ENCODE results near the gene FAM184B. TPM values are rescaled to one million over a fixed set of nuclear protein-coding genes. Genes with fewer than 3 reads are reported as not detected.

The FAM184B gene
- total RNA-seq, 1 donor from 2014 or later, result 0.02 TPM

DNA sequence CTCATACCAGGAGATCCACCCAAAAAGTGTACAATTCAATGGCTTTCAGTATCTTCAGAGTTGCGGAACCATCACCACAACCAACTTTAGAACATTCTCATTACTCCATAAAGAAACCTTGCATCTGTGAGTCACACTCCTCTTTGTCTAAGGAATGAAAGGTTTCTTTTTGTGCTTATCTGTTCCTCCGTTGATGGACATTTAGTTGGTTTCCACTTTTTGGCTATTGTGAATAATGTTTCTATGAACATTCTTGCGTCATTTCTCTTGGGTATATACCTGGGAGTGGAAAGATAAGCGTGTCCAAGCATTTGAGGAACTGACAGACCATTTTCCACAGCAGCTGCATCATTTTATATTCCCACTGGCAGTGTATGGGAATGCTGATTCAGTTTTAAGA, 10.6 kb downstream of the FAM184B start:
- H3K9me3 Mint-ChIP-seq, result no peaks in the 10 kb centered on the region
- peaks cover 8% of the 10 kb centered on the region for H3K27me3 Mint-ChIP-seq
- no peak overlapping the region for H3K27ac Mint-ChIP-seq
- intact Hi-C loops (cut with micrococcal nuclease), result no loop called here
- DNase-seq, result no peak
- no peak for ATAC-seq (ENCODE audit: low read depth)
- no peaks in the 10 kb centered on the region for H3K36me3 Mint-ChIP-seq (ENCODE audit: low read depth)
- H3K4me1 Mint-ChIP-seq, result no peaks in the 10 kb centered on the region
- CTCF ChIA-PET, result no interaction called here
- TF ChIP-seq CTCF (IDR thresholded peaks at IDR 0.05), result no peak
- POLR2A ChIA-PET, result no interaction called here
- H3K4me3 Mint-ChIP-seq, result no peak overlapping the region

DNA sequence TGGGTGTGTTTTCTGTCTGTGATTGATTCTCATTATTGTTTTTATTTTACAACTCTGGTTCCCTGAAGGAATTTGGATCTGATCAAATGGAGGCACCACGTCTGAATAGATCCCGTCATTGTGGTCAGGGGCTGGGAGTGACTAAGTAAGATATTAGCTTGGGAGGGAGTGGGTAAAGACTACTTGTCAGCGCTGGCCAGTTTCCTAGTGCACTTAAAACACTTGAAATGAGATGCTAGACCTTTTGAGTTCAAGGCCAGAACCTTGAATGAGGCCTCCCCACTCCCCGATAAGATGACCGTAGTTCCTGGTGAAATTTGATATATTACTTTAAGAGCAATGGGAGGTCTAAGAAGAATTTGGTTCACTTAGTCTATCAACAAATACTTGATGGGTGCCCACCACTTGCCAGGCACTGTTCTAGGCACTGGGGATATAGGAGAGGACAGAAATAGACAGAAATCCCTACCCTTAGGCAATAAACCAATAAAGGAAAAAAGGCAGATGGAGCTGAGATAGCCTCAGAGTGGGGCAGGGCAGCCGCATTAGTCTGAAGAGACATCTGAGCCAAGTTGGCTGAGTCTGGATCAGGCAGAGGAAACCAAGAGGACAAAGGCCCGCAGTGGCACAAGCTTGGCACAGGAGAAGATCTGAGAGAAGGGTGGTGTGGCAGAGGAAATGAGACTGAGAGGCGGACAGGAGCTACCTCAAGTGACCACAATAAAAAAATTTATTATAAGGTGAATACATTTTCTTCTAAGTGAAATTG, 11.8 kb downstream of the FAM184B start:
- DNase-seq (no peak), ATAC-seq (ENCODE audit: low read depth) (no peak)
- Mint-ChIP-seq H3K27ac (no peak overlapping the region), H3K9me3 (no peaks in the 10 kb centered on the region), H3K4me1 (no peaks in the 10 kb centered on the region), H3K36me3 (ENCODE audit: low read depth) (no peaks in the 10 kb centered on the region), H3K4me3 (no peak overlapping the region), H3K27me3 (peaks cover 8% of the 10 kb centered on the region)
- POLR2A ChIA-PET, result no interaction called here
- CTCF ChIA-PET, result interaction anchor here (0.6 kb wide), 1 partner anchor 18 kb away, joined by 3 read pairs; no protein-coding TSS in a partner anchor
- TF ChIP-seq CTCF (IDR thresholded peaks at IDR 0.05), result no peak
- intact Hi-C loops (cut with micrococcal nuclease), result no loop called here

- no peak for TF ChIP-seq CTCF (IDR thresholded peaks at IDR 0.05)
- peaks cover 7% of the 10 kb centered on the region for H3K27me3 Mint-ChIP-seq
- no peak overlapping the region for H3K4me3 Mint-ChIP-seq
- intact Hi-C loops (cut with micrococcal nuclease), result no loop called here
- no peak overlapping the region for H3K27ac Mint-ChIP-seq
- POLR2A ChIA-PET, result no interaction called here
- no peaks in the 10 kb centered on the region for H3K4me1 Mint-ChIP-seq
- DNase-seq (no peak), ATAC-seq (ENCODE audit: low read depth) (no peak)
- CTCF ChIA-PET, result no interaction called here
- no peaks in the 10 kb centered on the region for H3K9me3 Mint-ChIP-seq
- no peaks in the 10 kb centered on the region for H3K36me3 Mint-ChIP-seq (ENCODE audit: low read depth)
Observed at GRCh38 chr4:17766826-17767458, 14.5 kb downstream of the FAM184B start.

DNA sequence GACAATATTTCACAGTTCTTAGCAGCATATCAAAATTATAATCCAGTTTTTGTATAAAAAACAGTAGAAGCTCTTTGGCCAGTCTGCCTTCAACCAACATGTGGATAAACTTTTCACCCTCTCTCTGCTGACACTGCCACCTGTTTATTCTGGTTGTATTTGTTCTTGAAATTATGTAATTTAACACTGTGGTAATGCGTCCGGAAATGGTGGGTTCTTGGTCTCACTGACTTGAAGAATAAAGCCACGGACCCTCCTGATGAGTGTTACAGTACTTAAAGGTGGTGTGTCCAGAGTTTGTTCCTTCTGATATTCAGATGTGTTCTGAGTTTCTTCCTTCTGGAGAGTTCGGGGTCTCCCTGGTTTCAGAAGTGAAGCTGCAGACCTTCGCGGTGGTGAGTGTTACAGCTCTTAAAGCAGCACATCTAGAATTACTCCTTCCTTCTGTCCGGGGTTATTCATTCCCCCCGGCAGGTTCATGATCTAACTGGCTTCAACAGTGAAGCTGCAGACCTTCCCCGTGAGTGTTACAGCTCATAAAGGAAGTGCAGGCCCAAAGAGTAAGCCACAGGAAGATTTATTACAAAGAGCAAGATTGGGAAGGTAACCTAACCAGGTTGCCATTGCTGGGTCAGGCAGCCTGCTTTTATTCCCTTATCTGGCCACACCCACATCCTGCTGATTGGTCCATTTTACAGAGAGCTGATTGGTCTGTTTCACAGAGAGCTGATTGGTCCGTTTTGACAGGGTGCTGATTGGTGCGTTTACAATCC, 15.7 kb downstream of the FAM184B start:
- Mint-ChIP-seq H3K36me3 (ENCODE audit: low read depth) (no peaks in the 10 kb centered on the region), H3K4me3 (no peak overlapping the region), H3K27ac (no peak overlapping the region), H3K9me3 (no peaks in the 10 kb centered on the region), H3K4me1 (no peaks in the 10 kb centered on the region), H3K27me3 (peaks cover 7% of the 10 kb centered on the region)
- ATAC-seq (ENCODE audit: low read depth) (no peak), DNase-seq (no peak)
- CTCF ChIA-PET, result no interaction called here
- intact Hi-C loops (cut with micrococcal nuclease), result no loop called here
- no peak for TF ChIP-seq CTCF (IDR thresholded peaks at IDR 0.05)
- POLR2A ChIA-PET, result no interaction called here

- no peak for ATAC-seq (ENCODE audit: low read depth)
- no peak for DNase-seq
- Mint-ChIP-seq H3K27me3 (no peaks in the 10 kb centered on the region), H3K9me3 (no peaks in the 10 kb centered on the region), H3K36me3 (ENCODE audit: low read depth) (no peaks in the 10 kb centered on the region), H3K27ac (no peak overlapping the region), H3K4me1 (no peaks in the 10 kb centered on the region), H3K4me3 (no peak overlapping the region)
- CTCF ChIA-PET, result no interaction called here
- POLR2A ChIA-PET, result no interaction called here
- intact Hi-C loops (cut with micrococcal nuclease), result no loop called here
- no peak for TF ChIP-seq CTCF (IDR thresholded peaks at IDR 0.05)
Observed at GRCh38 chr4:17763931-17764330, 17.5 kb downstream of the FAM184B start.
